ENCODE results near the gene ST6GALNAC2. TPM values are rescaled to one million over a fixed set of nuclear protein-coding genes. Genes with fewer than 3 reads are reported as not detected.

The ST6GALNAC2 gene
- polyA plus RNA-seq, 1 donor: 3.9 TPM

GRCh38 chr17:76599694-76600460 lies 14.2 kb upstream of the ST6GALNAC2 start:
- H3K27ac ChIP-seq (ENCODE audit: low read length): no peak overlapping the region
- H3K36me3 ChIP-seq (ENCODE audit: control insufficient read depth, insufficient read depth, low read length): no peaks in the 10 kb centered on the region
- WGBS (ENCODE audit: insufficient coverage, low lambda C conversion rate): 67% methylated on average over 3 of the region's 17 CpGs
- H3K4me1 ChIP-seq (ENCODE audit: control insufficient read depth, insufficient read depth, low read length): no peaks in the 10 kb centered on the region
- no peak overlapping the region for H3K4me3 ChIP-seq (ENCODE audit: low read length)
- H3K27me3 ChIP-seq (ENCODE audit: control insufficient read depth, insufficient read depth, low read length): no peaks in the 10 kb centered on the region
- H3K9me3 ChIP-seq (ENCODE audit: control insufficient read depth, low read depth, low read length): no peaks in the 10 kb centered on the region
- DNase-seq: no peak

DNA sequence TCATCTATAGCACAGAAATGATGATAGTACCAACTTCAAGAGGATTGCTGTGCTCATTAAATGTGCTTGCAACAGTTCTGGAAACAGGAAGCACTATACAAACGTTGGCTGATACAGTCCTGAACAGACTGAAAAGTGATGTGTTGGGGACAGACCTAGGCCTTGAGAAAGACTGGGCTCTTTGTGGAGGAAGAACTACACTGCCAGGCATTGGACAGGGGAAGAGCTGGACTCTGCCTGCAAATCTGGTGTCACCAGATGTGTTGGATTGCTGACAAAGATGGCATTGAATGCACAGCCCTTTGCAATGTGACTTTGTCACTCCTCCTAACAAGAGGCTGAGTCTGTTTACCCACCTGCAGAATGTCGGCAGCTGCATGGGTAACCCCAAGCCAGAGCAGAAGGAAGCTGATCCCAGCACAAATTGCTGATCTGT lies 12.4 kb upstream of the ST6GALNAC2 start:
- no peaks in the 10 kb centered on the region for H3K9me3 ChIP-seq (ENCODE audit: control insufficient read depth, low read depth, low read length)
- WGBS (ENCODE audit: insufficient coverage, low lambda C conversion rate): no CpG with 5 or more reads among the region's 2 CpGs
- H3K27ac ChIP-seq (ENCODE audit: low read length): no peak overlapping the region
- H3K36me3 ChIP-seq (ENCODE audit: control insufficient read depth, insufficient read depth, low read length): no peaks in the 10 kb centered on the region
- no peak for DNase-seq
- no peaks in the 10 kb centered on the region for H3K27me3 ChIP-seq (ENCODE audit: control insufficient read depth, insufficient read depth, low read length)
- no peak overlapping the region for H3K4me3 ChIP-seq (ENCODE audit: low read length)
- no peaks in the 10 kb centered on the region for H3K4me1 ChIP-seq (ENCODE audit: control insufficient read depth, insufficient read depth, low read length)

- Histone ChIP-seq H3K36me3 (ENCODE audit: control insufficient read depth, insufficient read depth, low read length) (no peaks in the 10 kb centered on the region), H3K27ac (ENCODE audit: low read length) (no peak overlapping the region), H3K4me1 (ENCODE audit: control insufficient read depth, insufficient read depth, low read length) (no peaks in the 10 kb centered on the region), H3K4me3 (ENCODE audit: low read length) (no peak overlapping the region), H3K27me3 (ENCODE audit: control insufficient read depth, insufficient read depth, low read length) (no peaks in the 10 kb centered on the region), H3K9me3 (ENCODE audit: control insufficient read depth, low read depth, low read length) (no peaks in the 10 kb centered on the region)
- DNase-seq: no peak
- WGBS (ENCODE audit: insufficient coverage, low lambda C conversion rate): 100% methylated on average over 1 of the region's 12 CpGs
Measured at GRCh38 chr17:76597156-76598003, 11.7 kb upstream of the ST6GALNAC2 start.

- Histone ChIP-seq H3K4me1 (ENCODE audit: control insufficient read depth, insufficient read depth, low read length) (no peaks in the 10 kb centered on the region), H3K36me3 (ENCODE audit: control insufficient read depth, insufficient read depth, low read length) (no peaks in the 10 kb centered on the region), H3K27me3 (ENCODE audit: control insufficient read depth, insufficient read depth, low read length) (no peaks in the 10 kb centered on the region), H3K4me3 (ENCODE audit: low read length) (no peak overlapping the region), H3K27ac (ENCODE audit: low read length) (no peak overlapping the region), H3K9me3 (ENCODE audit: control insufficient read depth, low read depth, low read length) (no peaks in the 10 kb centered on the region)
- DNase-seq: no peak
- WGBS (ENCODE audit: insufficient coverage, low lambda C conversion rate): no CpG with 5 or more reads among the region's 3 CpGs
Measured at GRCh38 chr17:76594690-76595089, 9.0 kb upstream of the ST6GALNAC2 start.

DNA sequence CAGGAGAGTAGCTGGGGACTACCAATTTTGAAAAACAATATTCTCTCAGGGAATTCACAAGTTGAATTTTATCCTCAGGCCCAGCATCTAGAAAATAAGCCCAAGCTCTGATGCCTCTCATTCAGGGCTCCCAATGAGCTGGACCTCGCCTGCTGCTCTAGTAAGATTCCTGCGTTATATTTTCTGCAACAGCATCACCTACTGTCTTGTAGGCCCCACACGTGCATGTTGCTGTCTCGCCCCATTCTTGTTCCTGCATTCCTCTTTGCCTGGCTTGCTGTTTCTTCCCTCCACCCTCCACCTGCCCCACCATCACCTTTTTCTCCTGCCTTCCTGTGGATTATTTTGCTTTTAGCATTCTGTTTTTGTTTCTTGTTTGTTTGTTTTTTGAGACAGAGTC lies 8.3 kb upstream of the ST6GALNAC2 start:
- 57% methylated on average over 2 of the region's 4 CpGs for WGBS (ENCODE audit: insufficient coverage, low lambda C conversion rate)
- Histone ChIP-seq H3K9me3 (ENCODE audit: control insufficient read depth, low read depth, low read length) (no peaks in the 10 kb centered on the region), H3K36me3 (ENCODE audit: control insufficient read depth, insufficient read depth, low read length) (no peaks in the 10 kb centered on the region), H3K4me3 (ENCODE audit: low read length) (no peak overlapping the region), H3K27me3 (ENCODE audit: control insufficient read depth, insufficient read depth, low read length) (peaks cover 3% of the 10 kb centered on the region), H3K4me1 (ENCODE audit: control insufficient read depth, insufficient read depth, low read length) (no peaks in the 10 kb centered on the region), H3K27ac (ENCODE audit: low read length) (no peak overlapping the region)
- no peak for DNase-seq

GRCh38 chr17:76593384-76593826 lies 7.7 kb upstream of the ST6GALNAC2 start:
- 86% methylated on average over 4 of the region's 8 CpGs for WGBS (ENCODE audit: insufficient coverage, low lambda C conversion rate)
- H3K36me3 ChIP-seq (ENCODE audit: control insufficient read depth, insufficient read depth, low read length): no peaks in the 10 kb centered on the region
- H3K4me3 ChIP-seq (ENCODE audit: low read length): no peak overlapping the region
- no peak for DNase-seq
- H3K27ac ChIP-seq (ENCODE audit: low read length): no peak overlapping the region
- H3K27me3 ChIP-seq (ENCODE audit: control insufficient read depth, insufficient read depth, low read length): peaks cover 8% of the 10 kb centered on the region
- H3K9me3 ChIP-seq (ENCODE audit: control insufficient read depth, low read depth, low read length): no peaks in the 10 kb centered on the region
- no peaks in the 10 kb centered on the region for H3K4me1 ChIP-seq (ENCODE audit: control insufficient read depth, insufficient read depth, low read length)

- DNase-seq: no peak
- Histone ChIP-seq H3K27me3 (ENCODE audit: control insufficient read depth, insufficient read depth, low read length) (peaks cover 56% of the 10 kb centered on the region), H3K36me3 (ENCODE audit: control insufficient read depth, insufficient read depth, low read length) (no peaks in the 10 kb centered on the region), H3K4me3 (ENCODE audit: low read length) (no peak overlapping the region), H3K27ac (ENCODE audit: low read length) (no peak overlapping the region), H3K9me3 (ENCODE audit: control insufficient read depth, low read depth, low read length) (peaks cover 5% of the 10 kb centered on the region), H3K4me1 (ENCODE audit: control insufficient read depth, insufficient read depth, low read length) (peaks cover 10% of the 10 kb centered on the region)
Measured at GRCh38 chr17:76588182-76588581, 2.5 kb upstream of the ST6GALNAC2 start.

- no peak overlapping the region for H3K4me3 ChIP-seq (ENCODE audit: low read length)
- peaks cover 56% of the 10 kb centered on the region for H3K27me3 ChIP-seq (ENCODE audit: control insufficient read depth, insufficient read depth, low read length)
- no peaks in the 10 kb centered on the region for H3K36me3 ChIP-seq (ENCODE audit: control insufficient read depth, insufficient read depth, low read length)
- H3K4me1 ChIP-seq (ENCODE audit: control insufficient read depth, insufficient read depth, low read length): peaks cover 10% of the 10 kb centered on the region
- WGBS (ENCODE audit: insufficient coverage, low lambda C conversion rate): 57% methylated on average over 1 of the region's 17 CpGs
- peaks cover 5% of the 10 kb centered on the region for H3K9me3 ChIP-seq (ENCODE audit: control insufficient read depth, low read depth, low read length)
- DNase-seq: no peak
- H3K27ac ChIP-seq (ENCODE audit: low read length): no peak overlapping the region
Measured at GRCh38 chr17:76586741-76587487, 1.3 kb upstream of the ST6GALNAC2 start.

GRCh38 chr17:76585033-76585648 lies 519 bp downstream of the ST6GALNAC2 start:
- peak in 1 of 2 donors; percentile 53 for DNase-seq
- peaks cover 62% of the 10 kb centered on the region for H3K27me3 ChIP-seq (ENCODE audit: control insufficient read depth, insufficient read depth, low read length)

More at GRCh38 chr17:76585033-76585648, 519 bp downstream of the ST6GALNAC2 start:
- Histone ChIP-seq H3K9me3 (ENCODE audit: control insufficient read depth, low read depth, low read length) (peaks cover 5% of the 10 kb centered on the region), H3K27ac (ENCODE audit: low read length) (no peak overlapping the region), H3K36me3 (ENCODE audit: control insufficient read depth, insufficient read depth, low read length) (no peaks in the 10 kb centered on the region), H3K4me1 (ENCODE audit: control insufficient read depth, insufficient read depth, low read length) (peaks cover 10% of the 10 kb centered on the region), H3K4me3 (ENCODE audit: low read length) (peak overlapping the region; percentile 34)
- WGBS (ENCODE audit: insufficient coverage, low lambda C conversion rate): no CpG with 5 or more reads among the region's 62 CpGs

All from large intestine (tissue), 3 donors.